Fibroblast of skin of right quadriceps (primary cell): ENCODE measurements around the gene KANK2.
A peak's percentile ranks its signal among the peaks of the same experiment; 100 is the strongest.
"Not testable (repeated sequence)": the region's sequence is repeated elsewhere in the genome, so short reads cannot be mapped to it uniquely, and the experiment has no call there.

Experiments used
- DNase-seq: peaks from one replicate; pipeline ENCODE4 v3.0.0-alpha.2; 2013

KANK2 gene

DNA sequence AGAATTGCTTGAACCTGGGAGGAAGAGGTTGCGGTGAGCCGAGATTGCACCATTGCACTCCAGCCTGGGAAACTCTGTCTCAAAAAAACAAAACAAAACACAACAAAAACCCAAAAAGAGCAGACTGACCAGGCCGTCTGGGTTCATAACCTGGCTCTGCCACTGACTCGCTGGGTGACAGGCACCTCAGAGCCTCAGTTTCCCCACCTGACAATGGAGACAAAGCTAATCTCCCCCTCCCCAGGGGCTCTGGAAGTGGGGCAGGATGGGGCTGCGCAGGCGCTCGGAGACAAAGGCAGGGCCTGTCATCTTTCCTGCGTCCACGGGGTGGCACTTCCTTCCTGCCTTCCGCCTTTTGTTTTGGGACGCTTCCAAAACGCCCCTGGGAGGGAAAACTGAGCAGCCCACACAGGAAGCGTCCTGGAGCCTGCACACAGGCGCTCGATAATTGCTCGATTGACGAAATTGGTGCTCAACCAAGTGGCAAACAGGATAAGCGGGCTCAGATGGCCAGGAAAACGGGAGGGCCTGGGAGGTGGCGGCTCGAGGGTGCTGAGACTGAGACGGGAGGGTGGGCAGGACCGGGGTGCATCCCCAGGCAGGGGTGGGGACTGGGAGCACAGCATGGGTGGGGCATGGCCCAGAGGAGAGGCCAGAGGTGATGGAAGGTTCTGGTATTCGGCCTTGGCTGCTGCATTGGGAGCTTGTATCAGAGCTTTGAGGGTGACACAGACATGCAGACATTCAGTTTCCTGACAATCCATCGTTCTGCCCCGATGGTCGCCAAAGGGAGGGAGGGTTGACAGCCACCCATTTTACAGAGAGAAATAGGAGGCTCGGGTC is 59.6 kb downstream of the KANK2 start:
- peak; percentile 94 for DNase-seq

- no peak for DNase-seq
Measured at GRCh38 chr19:11136400-11137101, 60.8 kb downstream of the KANK2 start.

DNA sequence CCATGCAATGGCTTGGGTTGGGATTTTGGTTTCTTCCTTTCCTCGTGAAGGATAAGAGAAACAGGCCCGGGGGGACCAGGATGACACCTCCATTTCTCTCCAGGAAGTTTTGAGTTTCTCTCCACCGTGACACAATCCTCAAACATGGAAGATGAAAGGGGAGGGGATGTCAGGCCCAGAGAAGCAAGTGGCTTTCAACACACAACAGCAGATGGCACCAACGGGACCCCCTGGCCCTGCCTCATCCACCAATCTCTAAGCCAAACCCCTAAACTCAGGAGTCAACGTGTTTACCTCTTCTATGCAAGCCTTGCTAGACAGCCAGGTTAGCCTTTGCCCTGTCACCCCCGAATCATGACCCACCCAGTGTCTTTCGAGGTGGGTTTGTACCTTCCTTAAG is 65.9 kb downstream of the KANK2 start:
- DNase-seq, result no peak

DNA sequence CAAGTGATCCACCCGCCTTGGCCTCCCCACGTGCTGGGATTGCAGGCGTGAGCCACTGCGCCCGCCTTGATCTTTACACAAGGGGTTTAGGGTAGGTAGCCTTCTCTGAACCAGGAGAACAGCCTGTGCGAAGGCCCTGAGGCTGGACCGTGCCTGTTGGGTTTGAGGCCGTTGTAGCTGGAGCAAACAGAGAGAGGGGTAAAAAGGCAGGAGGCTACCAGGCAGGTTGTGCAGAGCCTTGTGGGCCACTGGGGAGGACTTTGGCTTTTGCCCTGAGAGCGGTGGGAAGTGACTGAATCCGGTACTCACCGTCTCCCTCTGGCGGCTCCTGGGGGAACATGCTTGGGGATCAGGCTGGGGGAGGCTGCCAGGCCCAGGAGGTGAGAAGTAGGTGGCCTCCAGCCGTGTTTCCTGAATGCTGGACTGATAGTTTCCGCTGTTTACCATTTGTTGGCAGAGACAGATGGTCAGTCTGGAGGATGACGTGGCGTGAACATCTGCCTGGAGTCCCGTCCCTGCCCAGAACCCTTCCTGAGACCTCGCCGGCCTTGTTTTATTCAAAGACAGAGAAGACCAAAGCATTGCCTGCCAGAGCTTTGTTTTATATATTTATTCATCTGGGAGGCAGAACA is 66.4 kb downstream of the KANK2 start:
- DNase-seq, result peak; percentile 55

DNA sequence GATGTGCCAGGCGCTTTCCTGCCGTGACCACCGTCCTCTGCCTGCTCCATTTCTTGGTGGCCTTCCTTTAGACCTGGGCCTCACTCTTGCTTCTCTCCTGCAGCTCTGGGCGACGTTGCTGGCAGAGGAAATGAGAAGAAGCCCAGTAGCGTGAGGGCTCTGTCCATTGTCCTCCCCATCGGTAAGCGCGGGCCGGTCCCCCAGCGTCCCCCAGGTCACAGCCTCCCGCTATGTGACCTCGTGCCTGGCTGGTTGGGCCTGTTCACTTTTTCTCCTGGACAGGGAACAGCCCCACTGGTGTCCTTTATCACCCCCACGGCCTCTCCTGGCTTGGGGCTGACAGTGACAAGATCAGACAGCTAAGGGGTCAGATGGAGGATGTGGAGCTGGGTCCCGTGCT is 69.4 kb downstream of the KANK2 start:
- no peak for DNase-seq

DNA sequence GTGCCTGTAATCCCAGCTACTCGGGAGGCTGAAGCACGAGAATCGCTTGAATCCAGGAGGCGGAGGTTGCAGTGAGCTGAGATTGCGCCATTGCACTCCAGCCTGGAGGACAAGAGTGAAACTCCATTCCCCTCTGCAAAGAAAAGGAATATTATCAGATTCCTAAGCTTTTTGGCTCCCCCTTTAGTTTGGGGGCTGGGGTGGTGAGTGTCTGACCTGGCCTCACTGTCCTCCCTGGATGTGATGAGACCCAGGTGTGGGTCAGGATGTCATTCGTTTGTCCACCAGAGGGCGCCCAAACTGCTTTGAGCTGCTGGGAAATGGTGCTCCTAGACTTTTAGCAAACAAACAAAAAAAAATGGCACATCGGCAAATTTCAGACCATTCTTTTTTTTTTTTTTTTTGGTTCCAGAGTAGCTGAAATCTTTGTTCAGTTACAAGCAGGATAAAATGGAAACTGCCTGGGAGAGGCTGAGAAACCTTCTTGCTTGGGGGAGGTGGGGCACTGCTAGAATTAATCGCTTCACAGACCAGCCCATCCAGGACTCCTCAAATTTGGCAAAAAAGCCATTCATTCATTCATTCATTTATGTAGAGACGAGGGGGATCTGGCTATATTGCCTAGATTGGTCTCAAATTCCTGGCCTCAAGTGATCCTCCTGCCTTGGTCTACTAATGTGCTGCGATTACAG is 71.2 kb downstream of the KANK2 start:
- DNase-seq, result peak; percentile 64

DNA sequence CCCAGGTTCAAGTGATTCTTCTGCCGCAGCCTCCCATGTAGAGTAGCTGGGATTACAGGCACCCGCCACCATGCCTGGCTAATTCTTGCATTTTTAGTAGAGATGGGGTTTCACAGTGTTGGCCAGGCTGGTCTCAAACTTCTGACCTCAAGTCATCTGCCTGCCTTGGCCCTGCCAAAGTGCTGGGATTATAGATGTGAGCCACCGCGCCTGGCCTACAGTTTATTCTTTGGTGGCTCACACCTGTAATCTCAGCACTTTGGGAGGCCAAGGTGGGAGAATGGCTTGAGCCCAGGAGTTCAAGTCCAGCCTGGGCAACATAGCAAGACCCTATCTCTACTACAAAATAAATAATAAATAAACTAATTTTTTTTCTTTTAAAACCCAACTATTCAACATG is 73.2 kb downstream of the KANK2 start:
- not testable (repeated sequence) for DNase-seq

DNA sequence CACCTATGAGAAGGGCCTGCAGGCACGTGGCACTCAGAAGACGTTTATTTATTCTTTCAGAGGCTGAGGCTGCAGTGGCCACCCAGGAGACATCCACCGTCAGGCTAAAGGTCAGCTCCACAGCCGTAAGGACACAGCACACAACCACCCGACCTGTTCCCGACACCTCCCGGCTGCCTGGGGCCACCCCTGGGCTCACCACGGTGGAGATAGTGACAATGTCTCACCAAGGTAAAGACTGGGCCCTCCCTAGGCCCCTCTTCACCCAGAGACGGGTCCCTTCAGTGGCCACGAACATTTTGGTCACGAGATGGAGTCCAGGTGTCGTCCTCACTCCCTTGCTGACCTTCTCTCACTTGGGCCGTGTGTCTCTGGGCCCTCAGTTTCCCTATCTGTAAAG is 74.2 kb downstream of the KANK2 start:
- no peak for DNase-seq

DNA sequence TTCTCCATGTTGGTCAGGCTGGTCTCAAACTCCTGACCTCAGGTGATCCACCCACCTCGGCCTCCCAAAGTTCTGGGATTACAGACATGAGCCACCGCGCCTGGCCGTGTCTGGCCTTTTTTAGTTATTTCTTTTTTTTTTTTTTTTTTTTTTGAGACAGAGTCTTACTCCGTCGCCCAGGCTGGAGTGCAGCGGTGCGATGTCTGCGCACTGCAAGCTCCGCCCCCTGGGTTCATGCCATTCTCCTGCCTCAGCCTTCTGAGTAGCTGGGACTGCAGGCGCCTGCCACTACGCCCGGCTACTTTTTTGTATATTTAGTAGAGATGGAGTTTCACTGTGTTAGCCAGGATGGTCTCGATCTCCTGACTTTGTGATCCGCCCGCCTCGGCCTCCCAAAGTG is 75.4 kb downstream of the KANK2 start:
- not testable (repeated sequence) for DNase-seq

DNA sequence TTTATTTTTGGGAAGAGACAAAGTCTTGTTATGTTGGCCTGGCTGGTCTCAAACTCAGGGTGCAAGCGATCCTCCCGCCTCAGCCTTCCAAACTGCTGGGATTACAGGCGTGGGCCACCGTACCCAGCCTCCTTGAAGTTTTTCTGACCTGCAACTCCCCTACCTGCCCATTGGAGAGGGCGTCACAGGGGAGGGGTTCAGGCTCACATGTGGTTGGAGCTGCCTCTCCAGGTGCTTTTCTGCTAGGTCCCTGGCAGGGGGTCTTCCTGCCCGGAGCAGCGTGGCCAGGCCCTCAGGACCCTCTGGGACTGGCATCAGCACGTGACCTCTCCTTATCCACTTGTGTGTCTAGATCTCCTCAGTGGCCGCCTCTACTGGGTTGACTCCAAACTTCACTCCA is 80.8 kb downstream of the KANK2 start:
- no peak for DNase-seq

DNA sequence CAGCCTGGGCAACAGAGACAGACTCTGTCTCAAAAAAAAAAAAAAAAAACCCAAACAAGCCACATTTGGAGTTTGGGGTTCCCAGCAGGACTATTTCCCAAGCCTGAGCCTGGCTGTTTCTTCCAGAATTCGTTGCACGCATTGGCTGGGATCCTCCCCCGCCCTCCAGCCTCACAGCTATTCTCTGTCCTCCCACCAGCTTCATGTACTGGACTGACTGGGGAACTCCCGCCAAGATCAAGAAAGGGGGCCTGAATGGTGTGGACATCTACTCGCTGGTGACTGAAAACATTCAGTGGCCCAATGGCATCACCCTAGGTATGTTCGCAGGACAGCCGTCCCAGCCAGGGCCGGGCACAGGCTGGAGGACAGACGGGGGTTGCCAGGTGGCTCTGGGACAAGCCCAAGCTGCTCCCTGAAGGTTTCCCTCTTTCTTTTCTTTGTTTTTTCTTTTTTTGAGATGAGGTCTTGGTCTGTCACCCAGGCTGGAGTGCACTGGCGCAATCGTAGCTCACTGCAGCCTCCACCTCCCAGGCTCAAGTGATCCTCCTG is 81.4 kb downstream of the KANK2 start:
- no peak for DNase-seq

DNA sequence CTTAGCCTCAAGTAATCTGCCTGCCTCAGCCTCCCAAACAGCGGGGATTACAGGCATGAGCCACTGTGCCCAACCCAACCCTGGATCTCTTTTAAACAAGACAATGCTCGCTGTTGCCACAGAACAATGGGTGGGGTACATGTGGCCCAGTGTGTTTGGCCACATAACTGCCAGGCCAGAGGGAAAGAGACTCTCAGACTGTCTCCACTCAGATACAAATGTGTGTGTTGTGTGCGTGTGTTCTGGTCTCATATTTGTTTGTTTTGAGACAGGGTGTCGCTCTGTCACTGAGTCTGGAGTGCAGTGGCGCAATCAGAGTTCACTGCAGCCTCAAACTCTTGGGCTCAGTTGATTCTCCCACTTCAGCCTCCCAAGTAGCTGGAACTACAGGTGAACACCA is 82.3 kb downstream of the KANK2 start:
- no peak for DNase-seq
